NCI-H1092 treated with DMSO at 0.1 percent for 48 hours (cell line): ENCODE results near the gene PAK2.
"Not testable (repeated sequence)": the region's sequence is repeated elsewhere in the genome, so short reads cannot be mapped to it uniquely, and the experiment has no call there.

ENCODE experiments used
- DNase-seq: peaks from one replicate; lab custom pipeline; 2025; lab: John Stamatoyannopoulos, UW

The PAK2 gene

GRCh38 chr3:196736670-196737374, 2.8 kb upstream of the PAK2 start:
- DNase-seq, result no peak

- DNase-seq, result no peak
Observed at GRCh38 chr3:196737655-196738054, 2.0 kb upstream of the PAK2 start.

- DNase-seq, result no peak
Observed at GRCh38 chr3:196740481-196741248, 1.0 kb downstream of the PAK2 start.

GRCh38 chr3:196741249-196741889, 1.7 kb downstream of the PAK2 start:
- DNase-seq, result no peak

- not testable (repeated sequence) for DNase-seq
Observed at GRCh38 chr3:196743569-196743968, 3.9 kb downstream of the PAK2 start.

- DNase-seq, result no peak
Observed at GRCh38 chr3:196749125-196749524, 9.5 kb downstream of the PAK2 start.

GRCh38 chr3:196753201-196753600, 13.5 kb downstream of the PAK2 start:
- DNase-seq, result no peak

GRCh38 chr3:196754091-196754981, 14.7 kb downstream of the PAK2 start:
- DNase-seq, result no peak

- DNase-seq, result no peak
Observed at GRCh38 chr3:196756732-196757131, 17.1 kb downstream of the PAK2 start.

- DNase-seq, result no peak
Observed at GRCh38 chr3:196757876-196758739, 18.5 kb downstream of the PAK2 start.

- no peak for DNase-seq
Observed at GRCh38 chr3:196763179-196763578, 23.5 kb downstream of the PAK2 start.

GRCh38 chr3:196765454-196765853, 25.8 kb downstream of the PAK2 start:
- DNase-seq, result no peak

GRCh38 chr3:196771067-196771466, 31.4 kb downstream of the PAK2 start:
- no peak for DNase-seq

- no peak for DNase-seq
Observed at GRCh38 chr3:196772102-196772501, 32.4 kb downstream of the PAK2 start.

- DNase-seq, result no peak
Observed at GRCh38 chr3:196772897-196773296, 33.2 kb downstream of the PAK2 start.

- DNase-seq, result no peak
Observed at GRCh38 chr3:196774191-196774820, 34.6 kb downstream of the PAK2 start.

GRCh38 chr3:196774848-196775422, 35.3 kb downstream of the PAK2 start:
- no peak for DNase-seq

GRCh38 chr3:196775938-196776337, 36.3 kb downstream of the PAK2 start:
- DNase-seq, result no peak

- DNase-seq, result no peak
Observed at GRCh38 chr3:196777836-196778235, 38.2 kb downstream of the PAK2 start.

- DNase-seq, result no peak
Observed at GRCh38 chr3:196778755-196779154, 39.1 kb downstream of the PAK2 start.
